ENCODE results near the gene FCMR.

Gene FCMR, protein sequence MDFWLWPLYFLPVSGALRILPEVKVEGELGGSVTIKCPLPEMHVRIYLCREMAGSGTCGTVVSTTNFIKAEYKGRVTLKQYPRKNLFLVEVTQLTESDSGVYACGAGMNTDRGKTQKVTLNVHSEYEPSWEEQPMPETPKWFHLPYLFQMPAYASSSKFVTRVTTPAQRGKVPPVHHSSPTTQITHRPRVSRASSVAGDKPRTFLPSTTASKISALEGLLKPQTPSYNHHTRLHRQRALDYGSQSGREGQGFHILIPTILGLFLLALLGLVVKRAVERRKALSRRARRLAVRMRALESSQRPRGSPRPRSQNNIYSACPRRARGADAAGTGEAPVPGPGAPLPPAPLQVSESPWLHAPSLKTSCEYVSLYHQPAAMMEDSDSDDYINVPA

GRCh38 chr1:206921772-206922265 is at the start of gene FCMR:
TSS of gene FCMR (minus strand) at chr1:206921941. CDS start at chr1:206921854, 87 bp downstream.
- DNase-seq = no peak

GRCh38 chr1:206971029-206971655 is 49.4 kb upstream of the FCMR start:
- DNase-seq = no peak

DNA sequence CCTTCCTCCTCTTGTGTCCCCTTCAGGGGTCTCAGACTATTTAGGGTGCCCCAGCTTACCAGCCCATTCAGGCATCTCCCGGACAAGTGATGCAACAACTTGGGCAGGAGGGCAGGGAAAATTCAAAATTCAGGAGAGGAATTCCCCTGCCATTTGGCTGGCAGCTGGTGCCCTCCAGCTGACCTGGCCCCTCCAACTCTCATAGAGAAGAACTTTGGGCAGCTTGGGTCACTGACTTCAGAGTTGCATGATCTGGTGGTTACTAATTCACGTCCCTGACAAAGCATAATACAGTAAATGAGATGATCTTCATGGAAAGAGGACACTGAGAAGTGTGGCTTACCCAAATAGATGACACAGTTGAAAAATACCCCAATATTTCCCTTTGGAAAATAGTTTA is 48.7 kb upstream of the FCMR start, which contains the start of gene FCAMR:
TSS of gene FCAMR (minus strand) at position 15 of the 400 bp plus-strand sequence. CDS start 335 bp downstream, outside the sequence.
- no peak for DNase-seq

DNA sequence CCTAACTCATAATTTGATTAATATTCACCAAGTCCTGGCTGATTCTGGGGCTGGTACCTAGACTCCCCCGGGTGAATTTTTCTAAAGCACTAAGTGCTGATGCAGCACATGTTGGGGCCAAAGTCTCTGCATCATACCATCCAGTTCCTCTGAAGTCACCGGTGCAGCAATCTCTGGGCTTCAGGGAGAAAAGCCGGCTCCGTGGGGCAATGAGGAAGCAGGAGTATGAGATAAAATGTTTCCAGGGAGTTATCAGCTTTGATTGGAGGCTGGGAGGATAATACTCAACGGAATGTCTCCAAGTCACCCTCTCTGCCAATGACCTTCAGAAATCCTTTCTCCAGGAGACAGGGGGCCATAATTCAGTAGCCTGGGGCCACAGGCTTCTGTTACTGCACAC is 47.3 kb upstream of the FCMR start:
- DNase-seq = no peak

DNA sequence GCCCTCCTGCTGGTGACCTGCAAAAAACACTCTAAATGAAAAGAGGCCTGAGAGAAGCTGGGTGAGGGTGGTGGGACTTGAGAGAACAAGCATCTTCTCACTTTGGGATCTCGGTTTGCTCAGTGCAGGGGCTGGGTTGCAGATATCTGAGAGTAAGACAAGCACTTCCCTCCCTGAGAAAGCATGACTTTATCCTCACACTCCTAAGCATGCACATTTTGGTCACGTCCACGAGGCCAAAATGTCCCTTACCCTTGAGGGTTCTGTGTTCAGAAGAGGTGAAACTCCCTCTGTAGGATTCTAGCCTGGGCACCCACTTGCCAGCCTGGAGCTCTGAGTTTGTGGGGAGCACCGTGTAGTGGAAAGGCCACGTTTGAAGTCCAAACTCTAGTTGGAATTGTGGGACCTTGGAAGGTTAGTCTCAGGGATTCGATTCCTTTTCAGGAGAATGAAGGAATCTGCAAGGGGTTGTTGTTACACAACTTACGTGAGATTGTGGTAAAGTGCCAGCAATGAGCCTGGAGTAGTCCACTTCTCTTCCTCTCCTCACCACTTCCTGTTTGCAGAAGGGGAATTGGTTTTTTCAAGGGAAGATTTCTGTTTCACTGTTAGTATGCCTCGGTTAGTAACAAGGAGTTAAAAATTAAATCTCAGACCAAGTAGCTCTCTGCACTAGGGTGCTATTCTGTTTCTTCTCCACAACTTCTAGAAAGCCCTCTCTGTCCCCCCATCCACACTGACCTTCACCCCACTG is 45.5 kb upstream of the FCMR start:
- DNase-seq = no peak

DNA sequence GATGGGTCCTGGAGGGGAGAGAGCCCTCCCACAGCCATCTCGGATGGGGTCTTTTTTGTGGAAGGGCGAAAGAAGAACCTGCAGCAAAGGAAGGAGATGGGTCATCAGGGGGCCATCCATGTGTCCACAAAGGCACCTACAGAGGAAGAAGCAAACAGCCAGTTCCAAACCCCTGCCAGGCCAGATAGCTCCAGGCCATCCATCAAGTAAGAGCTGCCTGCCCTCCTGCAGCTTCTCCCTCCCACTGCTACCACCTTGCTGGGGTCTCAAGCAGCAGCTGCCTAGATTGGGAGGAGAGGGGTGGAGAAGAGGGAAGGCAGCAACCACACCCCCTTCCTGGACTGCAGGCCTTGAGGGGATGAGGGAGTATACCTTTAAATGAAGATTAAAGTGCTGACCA is 44.0 kb upstream of the FCMR start:
- no peak for DNase-seq

- DNase-seq = no peak
These were observed 42.0 kb upstream of the FCMR start for GRCh38 chr1:206963740-206964139.

DNA sequence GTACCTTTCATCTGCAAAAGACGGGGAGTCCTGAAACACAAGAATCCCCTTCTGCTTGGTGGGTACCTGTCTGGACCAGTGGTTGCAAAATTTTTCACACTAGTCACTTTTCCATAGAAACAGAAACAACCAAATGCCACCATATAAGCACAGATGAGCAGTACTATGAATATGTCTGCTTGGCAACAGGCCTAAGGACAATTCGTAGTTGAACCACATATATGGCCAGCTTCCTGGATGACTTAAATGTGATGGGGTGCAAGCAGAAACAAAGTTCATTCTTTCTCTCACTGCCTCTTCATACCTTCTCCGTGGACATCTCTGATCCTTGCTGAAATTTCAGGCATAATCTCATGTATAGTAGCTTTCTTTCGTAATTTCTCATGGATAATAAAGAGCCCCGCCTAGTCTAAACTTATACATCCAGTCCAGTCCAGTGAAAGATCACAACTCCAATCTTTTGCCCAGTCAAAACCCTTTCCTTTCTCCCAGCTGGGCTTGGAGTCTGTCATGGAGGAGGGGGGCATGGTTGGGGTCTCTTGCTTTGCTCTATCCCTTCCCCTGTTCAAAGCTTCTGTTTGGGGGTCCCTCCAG is 41.5 kb upstream of the FCMR start:
- DNase-seq = no peak

GRCh38 chr1:206962272-206962671 is 40.5 kb upstream of the FCMR start:
- no peak for DNase-seq

- DNase-seq = no peak
These were observed 39.9 kb upstream of the FCMR start for GRCh38 chr1:206961668-206962067.

DNA sequence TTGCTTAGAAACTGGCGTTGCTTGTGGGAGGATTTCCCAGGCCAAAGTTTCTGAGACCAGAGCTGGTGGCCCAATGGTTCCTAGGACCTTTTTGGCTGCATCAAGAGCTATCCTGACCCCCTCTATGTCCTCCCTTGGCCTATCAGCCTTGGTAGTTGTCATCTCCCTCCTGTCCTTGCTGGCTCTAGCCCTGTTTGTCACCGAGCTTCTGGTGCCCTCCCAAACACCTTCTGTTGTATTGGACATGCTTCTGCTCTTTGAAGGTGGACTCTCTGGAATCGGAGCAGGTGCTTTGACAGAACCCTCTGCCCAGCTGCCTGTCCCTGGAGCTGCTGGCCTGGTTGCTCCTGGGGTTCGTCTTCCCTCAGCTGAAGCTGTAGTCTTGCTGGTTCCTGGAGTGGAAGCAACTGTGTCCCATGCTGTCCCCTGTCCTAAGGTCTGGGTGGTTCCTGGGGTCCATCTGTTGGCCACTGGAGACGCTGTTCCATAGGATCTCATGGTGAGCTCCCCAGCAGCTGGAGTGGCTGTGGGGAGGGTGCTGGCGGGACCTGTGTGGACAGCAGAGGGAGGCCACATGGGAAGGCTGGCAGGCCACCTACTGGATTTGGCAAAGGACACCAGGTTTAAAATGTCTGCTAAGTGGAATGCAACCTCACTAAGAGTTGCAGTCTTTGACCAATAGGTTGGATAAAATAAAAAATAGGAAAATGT is 39.1 kb upstream of the FCMR start:
- DNase-seq = no peak

DNA sequence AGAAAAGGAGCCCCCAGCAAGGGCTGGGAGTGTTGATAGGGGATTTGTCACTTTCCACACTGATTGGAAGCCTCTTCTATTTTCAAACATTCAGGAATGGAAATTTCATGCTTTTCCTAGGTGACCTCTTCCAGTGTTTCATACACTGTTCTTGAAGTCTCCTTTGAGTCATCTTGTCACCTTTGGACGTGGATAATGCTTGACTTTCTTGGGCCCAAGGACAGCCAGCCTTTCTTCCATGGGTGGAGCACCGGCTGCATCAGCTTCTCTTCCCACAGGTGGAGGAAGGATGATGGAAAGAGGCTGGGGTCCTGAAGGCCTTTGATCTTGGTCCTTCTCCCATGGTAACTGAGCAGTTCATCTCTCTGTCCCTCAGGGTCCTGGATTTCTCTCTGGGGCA is 36.4 kb upstream of the FCMR start:
- DNase-seq = no peak

DNA sequence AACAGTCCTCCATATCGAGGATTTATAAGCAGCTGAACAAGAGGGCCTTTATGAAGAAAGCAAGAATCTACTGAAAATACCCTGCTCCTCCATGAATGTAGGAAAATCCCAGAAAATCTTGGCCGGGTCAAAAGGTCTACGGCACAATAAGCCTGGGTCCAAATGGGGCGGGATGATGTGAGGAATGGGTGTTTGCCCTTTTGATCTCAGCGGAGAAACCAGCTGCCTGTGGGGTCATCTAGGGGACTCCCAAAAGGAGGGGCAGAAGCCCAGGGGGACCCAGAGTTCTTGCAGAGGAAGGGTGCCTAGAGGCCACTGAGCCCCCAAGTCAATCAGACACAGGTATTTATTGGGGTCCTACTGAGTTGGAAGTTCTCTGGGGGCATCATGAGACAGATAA is 35.9 kb upstream of the FCMR start:
- no peak for DNase-seq

- DNase-seq = no peak
These were observed 34.0 kb upstream of the FCMR start for GRCh38 chr1:206955476-206956451.

- no peak for DNase-seq
These were observed 33.0 kb upstream of the FCMR start for GRCh38 chr1:206954459-206955342.

DNA sequence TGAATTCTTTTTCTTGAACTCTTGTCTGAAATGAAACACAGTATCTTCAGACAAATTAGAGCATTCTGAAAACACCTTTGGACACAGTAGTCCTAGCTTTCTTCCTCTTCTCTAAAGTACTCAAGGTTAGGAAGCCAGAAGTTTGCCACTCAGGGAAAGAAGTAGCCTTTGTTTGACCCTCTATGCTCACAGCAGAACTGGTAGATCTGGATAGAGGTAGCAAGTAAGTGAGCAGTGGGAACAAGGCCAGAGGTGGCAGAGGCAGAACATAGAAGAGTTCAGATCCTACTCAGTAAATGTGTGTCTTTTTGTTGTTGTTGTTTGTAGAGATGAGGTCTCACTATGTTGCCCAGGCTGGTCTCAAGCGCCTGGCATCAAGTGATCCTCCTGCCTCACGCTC is 31.9 kb upstream of the FCMR start:
- DNase-seq = no peak

- no peak for DNase-seq
These were observed 31.4 kb upstream of the FCMR start for GRCh38 chr1:206953126-206953525.

GRCh38 chr1:206952171-206952570 is 30.4 kb upstream of the FCMR start:
- DNase-seq = no peak

DNA sequence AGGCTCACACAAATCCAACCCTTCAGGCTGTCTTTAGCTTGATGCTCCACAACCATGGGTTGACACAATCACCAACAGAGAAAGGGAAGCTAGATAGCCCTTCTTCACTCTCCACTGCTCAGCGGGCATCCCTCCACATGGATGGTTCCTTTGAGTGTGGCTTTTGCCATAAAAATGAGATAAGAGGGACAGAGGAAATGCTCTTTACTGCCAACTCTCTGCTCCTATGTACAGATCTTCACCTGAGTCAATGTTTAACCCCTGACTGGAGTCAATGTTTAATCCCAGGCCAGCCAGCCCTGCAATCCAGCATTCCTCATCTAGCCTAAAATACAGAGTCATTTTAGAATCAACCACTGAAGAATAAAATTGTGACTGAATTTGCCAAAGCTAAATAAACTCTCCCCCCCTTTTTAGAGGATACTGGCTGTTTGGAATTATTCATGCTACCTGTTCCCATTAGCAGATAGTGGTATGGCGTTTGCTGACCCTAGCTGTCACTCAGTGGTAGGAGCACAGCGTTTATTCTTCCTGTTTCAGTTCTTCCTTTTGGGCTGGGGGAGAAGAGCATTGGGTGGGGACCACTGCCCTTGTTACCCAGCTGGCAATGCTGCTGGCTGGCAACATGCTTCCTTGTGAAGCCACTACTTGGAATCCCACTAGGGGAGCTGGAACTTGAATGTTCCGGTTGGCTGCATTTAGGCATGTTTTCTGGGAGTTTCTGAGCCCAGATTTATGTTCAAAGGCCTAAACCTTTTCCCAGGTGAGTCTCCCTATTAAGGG is 29.8 kb upstream of the FCMR start:
- no peak for DNase-seq

Measured in activated CD4-positive, CD25-positive, alpha-beta regulatory T cell treated with anti-CD3 and anti-CD28 coated beads, Interleukin-2, amount 50 U/mL, for 72 hours (primary cell).